HL-60 (cell line): Measurements from ENCODE around the gene ASB9.
A peak's percentile ranks its signal among the peaks of the same experiment; 100 is the strongest.

ENCODE experiments used
- CTCF ChIP-seq: IDR thresholded peaks from one replicate; pipeline ENCODE4 v1.5.1; 2011; ENCODE audit warnings: low read length, control low read depth, inconsistent platforms; ENCODE audit not compliant: insufficient read depth
- GABPA ChIP-seq: IDR thresholded peaks from 2 replicates; pipeline ENCODE4 v1.6.1; 2012; ENCODE audit warnings: low read depth

DNA sequence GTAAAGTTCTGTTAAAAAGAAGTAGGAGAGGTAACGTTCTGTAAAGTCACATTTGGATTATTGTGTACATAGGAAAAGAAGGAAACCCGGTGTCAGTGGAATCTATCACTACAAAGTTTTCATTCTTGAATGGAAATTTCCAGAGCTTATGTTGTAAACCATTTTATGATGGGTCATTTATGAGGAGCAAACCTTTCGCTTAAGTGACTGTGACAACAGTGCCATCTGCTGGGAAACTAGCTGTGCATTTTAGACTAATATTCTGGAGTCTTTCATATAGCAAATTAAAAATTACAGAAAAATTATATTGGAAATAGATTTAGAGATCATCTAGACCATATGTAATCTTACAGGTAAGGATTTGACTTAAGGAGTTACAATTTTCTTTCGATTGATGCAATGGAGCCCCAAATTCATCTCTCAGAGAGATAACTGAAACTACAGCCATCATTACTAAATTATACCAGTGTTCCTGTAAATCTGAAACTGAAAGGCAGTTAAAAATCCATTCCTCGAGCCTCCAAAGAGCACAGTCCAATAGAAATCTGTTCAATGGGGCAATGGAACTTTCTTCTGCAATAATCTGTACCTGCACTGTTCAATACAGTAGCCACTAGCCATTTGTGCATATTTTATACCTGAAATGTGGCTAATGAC is 26.9 kb downstream of the ASB9 start:
- peak; percentile 1 for TF ChIP-seq CTCF
- no peak for TF ChIP-seq GABPA
